ENCODE measurements around the gene MGAT4B.

Gene MGAT4B

GRCh38 chr5:179768326-179769085 lies 38.2 kb downstream of the MGAT4B start:
- no peak for DNase-seq (ENCODE audit: low spot score)

- DNase-seq (ENCODE audit: low spot score), result no peak
Measured at GRCh38 chr5:179767496-179768100, 39.1 kb downstream of the MGAT4B start.

GRCh38 chr5:179766726-179767455 lies 39.8 kb downstream of the MGAT4B start:
- no peak for DNase-seq (ENCODE audit: low spot score)

- no peak for DNase-seq (ENCODE audit: low spot score)
Measured at GRCh38 chr5:179766021-179766725, 40.5 kb downstream of the MGAT4B start.

GRCh38 chr5:179765400-179765799 lies 41.3 kb downstream of the MGAT4B start:
- no peak for DNase-seq (ENCODE audit: low spot score)

- DNase-seq (ENCODE audit: low spot score), result no peak
Measured at GRCh38 chr5:179764056-179764455, 42.6 kb downstream of the MGAT4B start.

- peak; percentile 83 for DNase-seq (ENCODE audit: low spot score)
Measured at GRCh38 chr5:179763215-179763945, 43.3 kb downstream of the MGAT4B start.

- no peak for DNase-seq (ENCODE audit: low spot score)
Measured at GRCh38 chr5:179762781-179763176, 43.9 kb downstream of the MGAT4B start.

GRCh38 chr5:179762079-179762780 lies 44.4 kb downstream of the MGAT4B start:
- no peak for DNase-seq (ENCODE audit: low spot score)

- no peak for DNase-seq (ENCODE audit: low spot score)
Measured at GRCh38 chr5:179759581-179760551, 46.8 kb downstream of the MGAT4B start.

GRCh38 chr5:179758955-179759354 lies 47.7 kb downstream of the MGAT4B start:
- no peak for DNase-seq (ENCODE audit: low spot score)

GRCh38 chr5:179755022-179755421 lies 51.6 kb downstream of the MGAT4B start:
- peak; percentile 63 for DNase-seq (ENCODE audit: low spot score)

- no peak for DNase-seq (ENCODE audit: low spot score)
Measured at GRCh38 chr5:179753971-179754370, 52.7 kb downstream of the MGAT4B start.

- DNase-seq (ENCODE audit: low spot score), result no peak
Measured at GRCh38 chr5:179749857-179750508, 56.7 kb downstream of the MGAT4B start.

GRCh38 chr5:179747811-179748210 lies 58.9 kb downstream of the MGAT4B start:
- no peak for DNase-seq (ENCODE audit: low spot score)

All from HuH-7.5 (cell line).